ENCODE data around the gene SLC5A1. TPM values are rescaled to one million over a fixed set of nuclear protein-coding genes. Genes with fewer than 3 reads are reported as not detected.

The SLC5A1 gene
- total RNA-seq, 4 donors from 2014 or later = 14.0 to 1,055 (median 1,005) TPM

GRCh38 chr22:32023251-32023827 lies 19.7 kb upstream of the SLC5A1 start:
- no peak for DNase-seq
- no peak for TF ChIP-seq CTCF (IDR thresholded peaks at IDR 0.05)
- TF ChIP-seq POLR2A (IDR thresholded peaks at IDR 0.05) = no peak
- no peaks in the 10 kb centered on the region for H3K4me1 ChIP-seq
- H3K27me3 ChIP-seq = no peaks in the 10 kb centered on the region
- H3K4me3 ChIP-seq = no peak overlapping the region
- H3K27ac ChIP-seq = peak overlapping the region in 2 of 4 donors; percentile 77 to 86
- no peaks in the 10 kb centered on the region for H3K36me3 ChIP-seq
- no peaks in the 10 kb centered on the region for H3K9me3 ChIP-seq

GRCh38 chr22:32024796-32025195 lies 18.3 kb upstream of the SLC5A1 start:
- H3K27me3 ChIP-seq = no peaks in the 10 kb centered on the region
- peak overlapping the region in 3 of 4 donors; percentile 53 to 86 (median 77) for H3K27ac ChIP-seq
- H3K4me3 ChIP-seq = no peak overlapping the region
- H3K4me1 ChIP-seq = peaks cover 0 to 6% (median 0%) of the 10 kb centered on the region in 4 donors
- H3K9me3 ChIP-seq = no peaks in the 10 kb centered on the region
- TF ChIP-seq CTCF (IDR thresholded peaks at IDR 0.05) = no peak
- TF ChIP-seq POLR2A (IDR thresholded peaks at IDR 0.05) = no peak
- no peaks in the 10 kb centered on the region for H3K36me3 ChIP-seq
- peak in 1 of 3 donors; percentile 64 for DNase-seq

- peak in 2 of 3 donors; percentile 57 to 66 for DNase-seq
- H3K36me3 ChIP-seq = no peaks in the 10 kb centered on the region
- TF ChIP-seq POLR2A (IDR thresholded peaks at IDR 0.05) (peak in 1 of 2 donors; percentile 9), CTCF (IDR thresholded peaks at IDR 0.05) (no peak)
- H3K27ac ChIP-seq = peak overlapping the region in 3 of 4 donors; percentile 40 to 76 (median 69)
- no peak overlapping the region for H3K4me3 ChIP-seq
- no peaks in the 10 kb centered on the region for H3K9me3 ChIP-seq
- H3K27me3 ChIP-seq = no peaks in the 10 kb centered on the region
- peaks cover 0 to 6% (median 0%) of the 10 kb centered on the region in 4 donors for H3K4me1 ChIP-seq
Measured at GRCh38 chr22:32030518-32031247, 12.4 kb upstream of the SLC5A1 start.

GRCh38 chr22:32031466-32031865 lies 11.6 kb upstream of the SLC5A1 start:
- Histone ChIP-seq H3K9me3 (no peaks in the 10 kb centered on the region), H3K36me3 (no peaks in the 10 kb centered on the region), H3K27ac (peak overlapping the region in 1 of 4 donors; percentile 76), H3K4me3 (no peak overlapping the region), H3K4me1 (peaks cover 0 to 6% (median 0%) of the 10 kb centered on the region in 4 donors), H3K27me3 (no peaks in the 10 kb centered on the region)
- no peak for DNase-seq
- no peak for TF ChIP-seq CTCF (IDR thresholded peaks at IDR 0.05)
- TF ChIP-seq POLR2A (IDR thresholded peaks at IDR 0.05) = no peak

- Histone ChIP-seq H3K27ac (no peak overlapping the region), H3K4me1 (peaks cover 0 to 2% (median 0%) of the 10 kb centered on the region in 4 donors), H3K27me3 (no peaks in the 10 kb centered on the region), H3K9me3 (no peaks in the 10 kb centered on the region), H3K36me3 (no peaks in the 10 kb centered on the region), H3K4me3 (no peak overlapping the region)
- no peak for DNase-seq
- no peak for TF ChIP-seq POLR2A (IDR thresholded peaks at IDR 0.05)
- TF ChIP-seq CTCF (IDR thresholded peaks at IDR 0.05) = no peak
Measured at GRCh38 chr22:32034275-32034674, 8.8 kb upstream of the SLC5A1 start.
